GM23338 (cell line): ENCODE results near the gene PP2D1. TPM values are rescaled to one million over a fixed set of nuclear protein-coding genes. Genes with fewer than 3 reads are reported as not detected.

Source experiments
- ATAC-seq: fragments of 200-7000 bp; cut with Tn5 transposase; 3 replicates; pipeline ENCODE4 v1.9.1; 2020
- DNase-seq: peaks from one replicate; pipeline ENCODE4 v3.0.0-alpha.2; 2015; ENCODE audit warnings: low spot score
- H2AFZ ChIP-seq: fragments of 200-600 bp; sonication (generic); 2 replicates; pipeline ENCODE4 v1.8.0; 2016; ENCODE audit warnings: antibody characterized with exemption, mild to moderate bottlenecking, moderate library complexity
- H3F3A ChIP-seq: fragments of 200-600 bp; sonication (generic); replicated peaks from 2 replicates; pipeline ENCODE4 v1.8.0; 2017; ENCODE audit warnings: antibody characterized with exemption, mixed run types, low read depth
- H3K27ac ChIP-seq: fragments of 200-600 bp; sonication (generic); 2 replicates; pipeline ENCODE4 v1.6.1; 2016; ENCODE audit warnings: low read depth
- H3K27me3 ChIP-seq: fragments of 200-600 bp; sonication (generic); 2 replicates; pipeline ENCODE4 v1.8.0; 2016; ENCODE audit warnings: mild to moderate bottlenecking, mixed run types, moderate library complexity; ENCODE audit not compliant: insufficient read depth
- H3K36me3 ChIP-seq: fragments of 200-600 bp; sonication (generic); 2 replicates; pipeline ENCODE4 v1.8.0; 2016; ENCODE audit warnings: mild to moderate bottlenecking; ENCODE audit not compliant: insufficient read depth
- H3K4me1 ChIP-seq: fragments of 200-600 bp; sonication (generic); 2 replicates; pipeline ENCODE4 v1.8.0; 2016; ENCODE audit warnings: mild to moderate bottlenecking, moderate library complexity; ENCODE audit not compliant: insufficient read depth
- H3K4me2 ChIP-seq: fragments of 200-600 bp; sonication (generic); 2 replicates; pipeline ENCODE4 v1.7.1; 2017; ENCODE audit warnings: mixed run types
- H3K4me3 ChIP-seq: fragments of 200-600 bp; sonication (generic); 2 replicates; pipeline ENCODE4 v1.6.1; 2016; ENCODE audit warnings: mixed run types
- H3K79me2 ChIP-seq: fragments of 200-600 bp; sonication (generic); replicated peaks from 2 replicates; pipeline ENCODE4 v1.8.0; 2017; ENCODE audit warnings: mild to moderate bottlenecking; ENCODE audit not compliant: insufficient read depth
- H3K9me2 ChIP-seq: fragments of 200-600 bp; sonication (generic); 2 replicates; pipeline ENCODE4 v1.8.0; 2017; ENCODE audit not compliant: insufficient read depth
- H4K20me1 ChIP-seq: fragments of 200-600 bp; sonication (generic); replicated peaks from 2 replicates; pipeline ENCODE4 v1.8.0; 2017; ENCODE audit warnings: mild to moderate bottlenecking; ENCODE audit not compliant: insufficient read depth
- H3K27ac Mint-ChIP-seq: 2 replicates; pipeline ENCODE4 v1.8.0; 2020; ENCODE audit warnings: inconsistent platforms, mild to moderate bottlenecking, moderate library complexity, mixed read lengths
- H3K27me3 Mint-ChIP-seq: 3 replicates; pipeline ENCODE4 v1.8.0; 2022; ENCODE audit warnings: low read depth, mild to moderate bottlenecking, moderate library complexity, mixed read lengths, inconsistent platforms; ENCODE audit not compliant: insufficient read depth, poor library complexity
- H3K36me3 Mint-ChIP-seq: 3 replicates; pipeline ENCODE4 v1.8.0; 2021; ENCODE audit warnings: low read depth, mild to moderate bottlenecking, inconsistent platforms, moderate library complexity, mixed read lengths
- H3K4me1 Mint-ChIP-seq: 3 replicates; pipeline ENCODE4 v1.8.0; 2020; ENCODE audit warnings: mild to moderate bottlenecking, inconsistent platforms, mixed read lengths
- H3K4me3 Mint-ChIP-seq: 3 replicates; pipeline ENCODE4 v1.8.0; 2021; ENCODE audit warnings: moderate library complexity, mild to moderate bottlenecking, inconsistent platforms, mixed read lengths
- H3K9me3 Mint-ChIP-seq: 3 replicates; pipeline ENCODE4 v1.8.0; 2020; ENCODE audit warnings: moderate library complexity, mild to moderate bottlenecking, inconsistent platforms, mixed read lengths
- CREB1 ChIP-seq: fragments of 250-450 bp; sonication (Bioruptor Pico); IDR thresholded peaks from 2 replicates; pipeline ENCODE4 v1.5.0; 2020; ENCODE audit warnings: low read depth, mild to moderate bottlenecking, moderate library complexity
- CTCF ChIP-seq, 2 experiments: fragments of 200-600 bp in 1 of 2; sonication (generic) in 1 of 2; conservative IDR thresholded peaks; 2 replicates each; pipeline versions ENCODE4 v1.5.1 to v1.6.1; 2016 to 2017; ENCODE audit warnings: antibody characterized with exemption in 2 of 2, low read depth in 2 of 2, mild to moderate bottlenecking in 2 of 2, moderate library complexity in 1 of 2
- ETS1 ChIP-seq: IDR thresholded peaks from 2 replicates; pipeline ENCODE4 v1.6.1; 2016; ENCODE audit warnings: antibody characterized with exemption
- EZH2 ChIP-seq: fragments of 200-600 bp; sonication (generic); IDR thresholded peaks from one replicate; pipeline ENCODE4 v1.8.0; 2017; ENCODE audit warnings: antibody characterized with exemption, mild to moderate bottlenecking, low read depth; ENCODE audit not compliant: unreplicated experiment
- EZH2phosphoT487 ChIP-seq: fragments of 200-600 bp; sonication (generic); IDR thresholded peaks from one replicate; pipeline ENCODE4 v1.8.1; 2018; ENCODE audit warnings: antibody characterized with exemption; ENCODE audit not compliant: unreplicated experiment
- JUNB ChIP-seq: IDR thresholded peaks from one replicate; pipeline ENCODE4 v1.6.1; 2016; ENCODE audit warnings: antibody characterized with exemption; ENCODE audit not compliant: unreplicated experiment
- POLR2AphosphoS5 ChIP-seq: IDR thresholded peaks from 2 replicates; pipeline ENCODE4 v1.6.1; 2016; ENCODE audit warnings: antibody characterized with exemption, low read depth
- REST ChIP-seq: IDR thresholded peaks from one replicate; pipeline ENCODE4 v1.6.1; 2018; ENCODE audit warnings: antibody characterized with exemption; ENCODE audit not compliant: unreplicated experiment
- STAT1 ChIP-seq: IDR thresholded peaks from one replicate; pipeline ENCODE4 v1.6.1; 2016; ENCODE audit warnings: antibody characterized with exemption; ENCODE audit not compliant: unreplicated experiment
- ZNF114 ChIP-seq: fragments of 250-450 bp; sonication (Bioruptor Pico); IDR thresholded peaks from 2 replicates; pipeline ENCODE4 v1.5.0; 2020; ENCODE audit warnings: mild to moderate bottlenecking, moderate library complexity
- ZNF331 ChIP-seq: fragments of 250-450 bp; sonication (Bioruptor Pico); IDR thresholded peaks from 2 replicates; pipeline ENCODE4 v1.5.0; 2020; ENCODE audit warnings: low read depth, mild to moderate bottlenecking, moderate library complexity
- polyA plus RNA-seq: library from polyadenylated mRNA; unstranded; fragments of >200 nt; fragmentation: Nextera tagmentation; extraction: Ambion mirVana; gene quantifications from 2 replicates; pipeline ENCODE4 v1.2.1, GENCODE V29; 2016
- total RNA-seq: library from RNA; depleted of rRNA; stranded (reverse); fragments of >200 nt; shearing (Covaris generic); gene quantifications from 2 replicates; pipeline ENCODE4 v1.2.3, GENCODE V29; 2014

The PP2D1 gene
- total and polyA plus RNA-seq, 2 experiments from 2014 or later: 0.40 TPM; not detected in 1

GRCh38 chr3:20055842-20056241, 43.8 kb upstream of the PP2D1 start:
- H3K4me3 Mint-ChIP-seq: no peak overlapping the region
- H3K36me3 Mint-ChIP-seq: no peaks in the 10 kb centered on the region
- Histone ChIP-seq H2AFZ (no peak overlapping the region), H3K36me3 (no peaks in the 10 kb centered on the region), H4K20me1 (no peaks in the 10 kb centered on the region; the same call in 1 of the 2 replicates), H3F3A (no peaks in the 10 kb centered on the region), H3K4me2 (no peak overlapping the region), H3K27me3 (no peaks in the 10 kb centered on the region), H3K4me3 (no peak overlapping the region), H3K79me2 (no peaks in the 10 kb centered on the region), H3K9me2 (no peaks in the 10 kb centered on the region), H3K4me1 (peaks cover 9% of the 10 kb centered on the region), H3K27ac (no peak overlapping the region)
- ATAC-seq: no peak
- no peaks in the 10 kb centered on the region for H3K9me3 Mint-ChIP-seq
- no peaks in the 10 kb centered on the region for H3K4me1 Mint-ChIP-seq
- H3K27me3 Mint-ChIP-seq: no peaks in the 10 kb centered on the region
- H3K27ac Mint-ChIP-seq: no peak overlapping the region
- TF ChIP-seq EZH2phosphoT487: no peak
- TF ChIP-seq STAT1: no peak
- TF ChIP-seq JUNB: no peak
- no peak for TF ChIP-seq ETS1
- no peak for TF ChIP-seq EZH2
- TF ChIP-seq POLR2AphosphoS5: no peak
- TF ChIP-seq CTCF (conservative IDR thresholded peaks at IDR 0.05; ENCODE audit: low read depth in 2 of 2): no peak
- no peak for DNase-seq

- Histone ChIP-seq H3K36me3 (no peaks in the 10 kb centered on the region), H3K4me3 (no peak overlapping the region), H4K20me1 (no peaks in the 10 kb centered on the region; the same call in 1 of the 2 replicates), H3K27ac (no peak overlapping the region), H3F3A (no peaks in the 10 kb centered on the region), H3K4me2 (peak overlapping the region; percentile 51; the same call in 1 of the 2 replicates), H3K79me2 (no peaks in the 10 kb centered on the region), H3K9me2 (no peaks in the 10 kb centered on the region), H2AFZ (no peak overlapping the region), H3K27me3 (no peaks in the 10 kb centered on the region), H3K4me1 (peaks cover 9% of the 10 kb centered on the region)
- Mint-ChIP-seq H3K27ac (no peak overlapping the region), H3K27me3 (no peaks in the 10 kb centered on the region), H3K9me3 (no peaks in the 10 kb centered on the region), H3K36me3 (no peaks in the 10 kb centered on the region), H3K4me3 (no peak overlapping the region), H3K4me1 (no peaks in the 10 kb centered on the region)
- ATAC-seq (peak; percentile 29; the same call in 1 of the 3 replicates), DNase-seq (peak; percentile 22)
- TF ChIP-seq JUNB (no peak), CREB1 (CRISPR knock-in tag) (no peak), ETS1 (no peak), REST (no peak), POLR2AphosphoS5 (no peak), STAT1 (no peak), EZH2phosphoT487 (no peak), EZH2 (no peak), ZNF114 (CRISPR knock-in tag) (no peak), ZNF331 (CRISPR knock-in tag) (no peak), CTCF (conservative IDR thresholded peaks at IDR 0.05; ENCODE audit: low read depth in 2 of 2) (no peak)
These were observed 43.1 kb upstream of the PP2D1 start for GRCh38 chr3:20055020-20055775.
